Thymus (tissue), 11 donors: ENCODE measurements around the gene PLB1. TPM values are rescaled to one million over a fixed set of nuclear protein-coding genes. Genes with fewer than 3 reads are reported as not detected.

ENCODE experiments used
- DNase-seq, 9 donors: peaks; one replicate each; pipeline ENCODE4 v3.0.0-alpha.2; 2013; ENCODE audit warnings: low spot score in 9 of 9, low read depth in 6 of 9, missing footprints in 1 of 9
- H3K27ac ChIP-seq, 2 donors: one replicate each; pipeline ENCODE4 v1.5.1; 2013; ENCODE audit warnings: control low read depth in 1 of 2, low read depth in 1 of 2, low read length in 1 of 2, mild to moderate bottlenecking in 1 of 2, moderate library complexity in 1 of 2
- H3K27me3 ChIP-seq, 2 donors: one replicate each; pipeline ENCODE4 v1.5.1; 2013; ENCODE audit warnings: low read length in 1 of 2; ENCODE audit not compliant: control insufficient read depth in 2 of 2, insufficient read depth in 1 of 2
- H3K36me3 ChIP-seq, 2 donors: one replicate each; pipeline ENCODE4 v1.5.1; 2013; ENCODE audit warnings: low read length in 1 of 2, mild to moderate bottlenecking in 1 of 2, moderate library complexity in 1 of 2; ENCODE audit not compliant: control insufficient read depth in 2 of 2, insufficient read depth in 2 of 2
- H3K4me1 ChIP-seq, 2 donors: one replicate each; pipeline ENCODE4 v1.5.1; 2013; ENCODE audit warnings: low read length in 2 of 2; ENCODE audit not compliant: control insufficient read depth in 2 of 2, insufficient read depth in 2 of 2
- H3K4me3 ChIP-seq, 2 donors: one replicate each; pipeline ENCODE4 v1.5.1; 2013; ENCODE audit warnings: low read length in 2 of 2, control low read depth in 1 of 2, mild to moderate bottlenecking in 1 of 2
- H3K9me3 ChIP-seq, 2 donors: one replicate each; pipeline ENCODE4 v1.5.1; 2013; ENCODE audit warnings: low read length in 1 of 2, mild to moderate bottlenecking in 1 of 2; ENCODE audit not compliant: control insufficient read depth in 2 of 2, insufficient read depth in 1 of 2
- WGBS: extraction: QIAGEN DNeasy Blood & Tissue Kit; methylation state at CpG from one replicate; pipeline ENCODE4 v1.1.7; 2013; 5-methylcytosine and 5-hydroxymethylcytosine counted together
- polyA plus RNA-seq: library from polyadenylated mRNA; stranded (reverse); fragments of 200-250 nt; gene quantifications from one replicate; pipeline ENCODE4 v1.2.3, GENCODE V29; 2013
- total RNA-seq: library from RNA; stranded (reverse); fragments of 120-200 nt; gene quantifications from one replicate; pipeline ENCODE4 v1.2.4, GENCODE V29; 2013
- donor health status: healthy.

Gene PLB1
- total and polyA plus RNA-seq, 2 donors = 1.8 to 2.3 TPM

DNA sequence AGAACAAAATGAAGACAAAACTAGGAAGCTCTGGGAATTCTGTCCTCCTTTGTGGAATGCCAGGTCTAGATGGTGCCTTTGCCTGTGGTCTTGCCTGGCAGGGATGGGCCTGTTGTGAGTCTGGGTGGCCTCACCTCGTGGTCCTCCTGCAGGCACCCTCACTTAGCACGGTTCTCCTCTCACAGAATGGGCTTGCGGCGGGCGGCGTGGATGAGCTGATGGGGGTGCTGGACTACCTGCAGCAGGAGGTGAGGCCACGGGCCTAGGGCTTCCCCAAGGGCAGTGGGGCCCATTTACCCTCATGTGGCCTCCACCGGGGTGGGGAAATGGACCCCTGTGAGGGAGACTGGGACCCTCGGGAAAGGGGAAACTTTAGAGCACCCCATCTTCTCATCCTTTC, 42.3 kb downstream of the PLB1 start:
- no peak overlapping the region for H3K27ac ChIP-seq
- H3K4me3 ChIP-seq = no peak overlapping the region
- no peaks in the 10 kb centered on the region for H3K36me3 ChIP-seq
- WGBS = 97% methylated on average over 9 of the region's 9 CpGs
- H3K9me3 ChIP-seq = no peaks in the 10 kb centered on the region
- no peaks in the 10 kb centered on the region for H3K4me1 ChIP-seq
- no peak for DNase-seq
- H3K27me3 ChIP-seq = no peaks in the 10 kb centered on the region

DNA sequence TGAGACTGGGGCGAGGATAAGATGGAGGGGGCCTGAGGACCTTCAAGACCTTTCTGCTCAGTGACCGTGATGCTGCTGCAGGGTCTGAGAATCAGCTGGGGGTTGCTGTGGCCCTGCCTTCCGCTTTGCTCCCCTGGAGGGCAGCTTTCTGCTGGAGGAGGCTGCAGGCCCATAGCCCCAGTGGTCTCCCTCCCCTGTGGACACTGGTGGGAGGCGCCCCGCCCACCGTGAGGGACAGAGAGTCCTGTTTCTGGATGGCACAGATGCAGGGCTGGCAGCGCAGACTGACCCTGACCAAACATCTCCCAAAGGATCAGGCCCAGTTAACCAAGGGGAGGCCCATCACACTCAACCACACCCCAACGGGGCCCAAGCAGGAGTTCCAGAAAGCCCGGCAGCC, 42.8 kb downstream of the PLB1 start:
- no peaks in the 10 kb centered on the region for H3K27me3 ChIP-seq
- H3K27ac ChIP-seq = no peak overlapping the region
- no peaks in the 10 kb centered on the region for H3K4me1 ChIP-seq
- no peak overlapping the region for H3K4me3 ChIP-seq
- WGBS = 95% methylated on average over 9 of the region's 9 CpGs
- H3K36me3 ChIP-seq = no peaks in the 10 kb centered on the region
- DNase-seq = no peak
- no peaks in the 10 kb centered on the region for H3K9me3 ChIP-seq

DNA sequence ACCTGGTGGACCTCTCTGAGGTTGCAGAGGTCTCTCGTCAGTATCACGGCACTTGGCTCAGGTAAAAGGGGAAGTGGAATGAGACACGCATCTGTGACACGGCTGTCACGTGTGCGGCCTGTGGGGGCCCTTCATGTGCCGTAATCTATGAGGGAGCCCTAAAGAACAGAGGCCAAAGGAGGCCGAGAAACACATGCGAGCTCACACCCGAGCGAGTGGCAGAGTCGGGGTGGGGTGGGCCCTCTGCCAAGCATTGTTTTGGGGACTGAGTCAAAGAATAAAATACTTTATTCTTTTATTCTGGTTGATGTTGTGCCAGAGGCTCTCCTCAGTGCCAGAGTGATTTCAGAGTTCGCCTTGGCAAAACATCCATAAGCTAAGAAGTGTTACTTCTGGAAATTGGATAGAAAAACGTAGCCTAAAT, 43.3 kb downstream of the PLB1 start:
- DNase-seq = no peak
- Histone ChIP-seq H3K27ac (no peak overlapping the region), H3K27me3 (no peaks in the 10 kb centered on the region), H3K4me1 (peaks cover 0 to 1% of the 10 kb centered on the region in 2 donors), H3K9me3 (no peaks in the 10 kb centered on the region), H3K36me3 (no peaks in the 10 kb centered on the region), H3K4me3 (no peak overlapping the region)
- WGBS = 80% methylated on average over 14 of the region's 14 CpGs

DNA sequence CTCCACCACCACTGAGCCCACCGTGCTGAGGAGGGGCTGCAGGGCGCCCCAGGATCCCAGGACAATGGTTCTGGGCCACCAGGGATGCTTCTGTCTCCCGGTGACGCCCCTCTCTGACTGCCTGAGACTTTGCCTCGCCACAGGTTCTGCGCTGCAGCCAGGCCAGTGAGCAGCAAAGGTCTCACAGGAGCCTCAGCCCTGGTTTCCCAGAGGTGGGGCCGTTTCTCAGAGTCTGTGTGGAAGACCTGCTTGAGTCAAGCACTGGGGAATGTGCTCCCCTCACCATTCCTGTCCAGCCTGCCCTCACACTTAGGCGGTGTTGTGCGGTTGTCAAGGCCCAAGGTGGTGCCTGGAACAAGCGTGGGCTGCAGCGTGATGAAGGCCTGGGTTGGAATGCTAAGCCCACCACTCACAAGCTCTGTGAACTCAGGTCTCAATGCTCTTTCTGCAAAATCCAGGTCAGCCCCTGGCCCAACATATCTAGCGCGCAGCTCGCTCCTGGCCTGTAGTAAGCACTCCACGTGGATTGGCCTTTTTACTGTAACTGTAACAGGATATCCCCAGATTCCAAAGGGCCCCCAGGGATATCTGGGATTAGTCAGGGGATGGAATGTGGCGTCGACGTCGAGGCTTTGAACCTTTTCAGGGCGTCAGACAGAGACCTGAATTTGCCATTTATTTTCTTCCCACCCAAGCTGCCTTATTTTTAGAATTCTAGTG, 47.6 kb downstream of the PLB1 start:
- Histone ChIP-seq H3K4me3 (no peak overlapping the region), H3K27me3 (no peaks in the 10 kb centered on the region), H3K4me1 (peaks cover 0 to 22% of the 10 kb centered on the region in 2 donors), H3K27ac (no peak overlapping the region), H3K9me3 (no peaks in the 10 kb centered on the region), H3K36me3 (no peaks in the 10 kb centered on the region)
- no peak for DNase-seq
- 95% methylated on average over 20 of the region's 20 CpGs for WGBS

DNA sequence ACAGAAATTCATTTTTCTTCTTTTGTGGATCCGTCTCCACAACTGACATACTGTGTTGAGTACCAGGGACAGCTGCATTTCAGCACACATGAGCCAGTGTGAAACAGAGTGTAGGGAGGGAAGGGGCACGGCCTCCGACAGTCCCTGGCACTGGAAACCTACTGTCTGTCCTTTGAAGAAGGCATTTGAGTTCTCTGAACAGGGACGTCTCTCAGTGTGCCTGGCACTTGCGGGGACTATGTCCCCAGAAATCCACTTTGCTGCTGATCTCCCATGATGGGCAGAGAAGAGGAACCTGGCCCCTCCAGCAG, 48.1 kb downstream of the PLB1 start:
- no peaks in the 10 kb centered on the region for H3K27me3 ChIP-seq
- DNase-seq = no peak
- no peak overlapping the region for H3K27ac ChIP-seq
- no peak overlapping the region for H3K4me3 ChIP-seq
- peaks cover 0 to 22% of the 10 kb centered on the region in 2 donors for H3K4me1 ChIP-seq
- no peaks in the 10 kb centered on the region for H3K36me3 ChIP-seq
- WGBS = 97% methylated on average over 5 of the region's 5 CpGs
- H3K9me3 ChIP-seq = no peaks in the 10 kb centered on the region

DNA sequence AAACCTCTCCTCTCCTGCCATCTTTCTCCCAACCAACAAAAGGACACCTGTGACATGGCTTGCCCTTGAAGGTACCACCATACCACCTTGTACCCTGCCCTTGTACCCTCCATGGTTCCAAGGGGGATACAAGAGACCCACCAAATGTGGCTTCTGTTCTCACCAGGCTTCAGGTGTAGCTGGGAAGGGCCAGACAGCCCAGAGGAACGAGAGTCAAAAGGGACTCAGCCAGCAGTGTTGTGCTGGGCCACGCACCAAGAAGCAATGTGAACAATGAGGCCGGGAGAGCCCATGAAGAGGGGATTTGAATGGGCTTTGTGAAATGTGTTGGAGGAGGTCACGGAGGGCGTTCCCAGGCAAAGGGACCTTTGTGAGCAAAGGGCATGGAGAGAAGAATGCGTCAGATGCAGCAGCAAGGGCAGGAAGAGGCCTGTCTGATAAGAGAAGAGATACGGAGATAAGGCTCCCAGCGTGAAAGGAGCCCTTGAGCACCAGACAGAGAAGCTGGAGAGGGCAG, 48.6 kb downstream of the PLB1 start:
- Histone ChIP-seq H3K27ac (no peak overlapping the region), H3K27me3 (no peaks in the 10 kb centered on the region), H3K4me1 (peaks cover 0 to 22% of the 10 kb centered on the region in 2 donors), H3K4me3 (no peak overlapping the region), H3K36me3 (no peaks in the 10 kb centered on the region), H3K9me3 (no peaks in the 10 kb centered on the region)
- DNase-seq = peak in 2 of 9 donors; percentile 16 to 29
- 84% methylated on average over 8 of the region's 8 CpGs for WGBS

DNA sequence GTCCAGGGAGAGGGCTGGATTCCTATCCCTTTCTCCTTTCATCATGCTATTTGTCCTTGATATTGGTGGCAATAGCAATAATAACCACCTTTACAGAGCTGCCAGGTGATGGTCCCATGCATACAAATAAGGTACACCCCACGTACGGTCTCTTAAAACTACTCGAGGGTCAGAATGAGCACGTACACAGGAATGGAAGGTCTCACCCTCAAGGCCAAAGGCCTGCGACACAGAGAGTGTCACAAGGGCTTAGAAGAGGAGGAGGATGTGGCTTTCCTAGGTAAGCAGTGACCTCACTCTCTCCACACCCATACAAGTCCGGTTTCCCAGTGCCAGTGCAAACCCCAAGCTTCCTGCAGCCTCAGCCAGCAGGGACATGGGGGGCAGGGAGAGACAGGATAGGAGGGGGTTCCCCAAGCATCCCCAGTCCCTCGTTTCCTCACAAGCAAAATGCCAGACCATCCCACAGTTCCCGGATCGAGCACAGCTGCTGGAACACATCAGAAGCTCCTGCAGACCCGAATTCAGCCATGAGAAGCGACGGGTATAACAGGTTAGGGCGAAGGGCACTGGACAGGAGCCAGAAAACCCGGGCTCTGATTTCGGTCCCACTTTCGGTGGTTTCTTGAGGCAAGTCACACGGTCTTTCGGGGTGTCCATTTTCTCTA, 49.2 kb downstream of the PLB1 start:
- no peak for DNase-seq
- Histone ChIP-seq H3K27ac (no peak overlapping the region), H3K36me3 (no peaks in the 10 kb centered on the region), H3K4me3 (no peak overlapping the region), H3K4me1 (peaks cover 0 to 22% of the 10 kb centered on the region in 2 donors), H3K27me3 (no peaks in the 10 kb centered on the region), H3K9me3 (no peaks in the 10 kb centered on the region)
- WGBS = 83% methylated on average over 18 of the region's 18 CpGs

DNA sequence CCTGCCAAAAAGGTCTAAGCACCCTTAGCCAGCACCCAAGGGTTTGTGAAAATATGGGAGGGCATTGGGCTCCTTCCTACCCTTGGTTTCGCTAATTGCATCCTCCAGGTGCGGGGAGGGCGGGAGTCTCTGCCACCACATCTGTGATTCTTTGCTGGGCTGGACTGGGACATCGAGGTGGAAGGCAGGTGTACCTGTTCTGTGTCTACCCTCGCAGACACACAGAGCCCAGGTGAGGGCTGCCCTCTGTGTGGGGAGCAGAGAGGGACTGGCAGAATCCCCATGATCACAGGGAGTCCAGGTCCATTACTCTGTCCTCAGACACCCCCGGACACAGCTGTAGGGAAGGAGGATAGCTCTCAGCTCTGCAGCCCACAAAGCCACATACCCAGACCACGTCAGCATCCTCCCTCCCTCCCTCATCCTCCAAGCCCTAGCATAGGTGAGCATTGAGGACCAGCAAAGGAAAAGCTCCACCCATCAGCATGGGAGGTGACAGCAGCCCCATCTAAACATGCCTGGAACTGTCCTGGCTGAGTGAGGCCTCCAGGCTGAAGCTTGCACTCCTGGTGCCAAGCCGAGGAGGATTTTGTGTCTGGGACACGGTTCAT, 49.8 kb downstream of the PLB1 start:
- peak in 1 of 9 donors; percentile 11 for DNase-seq
- H3K27me3 ChIP-seq = no peaks in the 10 kb centered on the region
- H3K27ac ChIP-seq = no peak overlapping the region
- no peak overlapping the region for H3K4me3 ChIP-seq
- no peaks in the 10 kb centered on the region for H3K9me3 ChIP-seq
- no peaks in the 10 kb centered on the region for H3K36me3 ChIP-seq
- WGBS = 84% methylated on average over 9 of the region's 9 CpGs
- peaks cover 0 to 22% of the 10 kb centered on the region in 2 donors for H3K4me1 ChIP-seq

DNA sequence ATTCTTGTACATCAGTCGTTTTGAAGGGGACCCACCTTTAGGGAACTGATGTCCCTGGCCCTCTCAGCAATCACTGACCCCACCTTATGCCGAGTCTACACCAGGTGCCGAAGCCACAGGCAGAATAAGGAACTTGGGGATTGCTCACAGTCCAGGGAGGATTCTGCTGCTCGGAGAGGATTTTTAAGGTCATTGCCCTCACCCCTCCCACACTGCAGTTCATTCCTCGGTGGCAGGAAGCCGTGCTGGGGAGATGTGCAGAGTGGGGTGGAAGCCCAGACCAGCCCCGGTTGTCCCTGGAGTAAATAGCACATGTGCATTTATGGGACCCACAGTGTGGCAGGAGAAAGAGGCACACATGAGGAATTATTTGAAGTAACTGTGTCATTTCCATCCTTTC, 50.4 kb downstream of the PLB1 start:
- H3K9me3 ChIP-seq = no peaks in the 10 kb centered on the region
- peaks cover 0 to 22% of the 10 kb centered on the region in 2 donors for H3K4me1 ChIP-seq
- peak overlapping the region in 1 of 2 donors; percentile 25 for H3K27ac ChIP-seq
- no peak overlapping the region for H3K4me3 ChIP-seq
- H3K36me3 ChIP-seq = no peaks in the 10 kb centered on the region
- no peaks in the 10 kb centered on the region for H3K27me3 ChIP-seq
- 69% methylated on average over 7 of the region's 7 CpGs for WGBS
- no peak for DNase-seq
